AG08395 (cell line): Measurements from ENCODE around the gene FGF12.

Experiments used
- DNase-seq: peaks from one replicate; pipeline ENCODE4 v3.0.0; 2012; ENCODE audit warnings: mixed read lengths, low spot score

The FGF12 gene

DNA sequence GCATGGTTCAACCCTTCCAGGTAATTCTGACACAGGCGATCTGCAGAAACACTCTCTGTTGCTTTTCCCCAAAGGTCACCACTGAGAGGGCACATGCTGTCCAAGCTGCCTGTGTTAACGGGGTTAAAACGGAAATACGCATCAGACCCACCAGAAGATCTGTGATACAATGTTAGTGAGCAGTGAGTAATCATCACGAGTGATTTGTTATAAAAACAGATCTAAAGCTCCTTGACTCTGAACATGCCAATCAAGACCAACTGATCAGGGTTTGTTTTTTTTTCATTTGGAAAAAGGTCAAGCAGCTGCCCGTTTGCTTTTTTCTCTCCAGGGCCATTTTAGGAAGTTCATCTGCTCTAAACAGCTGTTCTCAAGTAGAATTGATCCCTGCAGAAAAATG, 43.2 kb downstream of the FGF12 start:
- DNase-seq, result no peak

DNA sequence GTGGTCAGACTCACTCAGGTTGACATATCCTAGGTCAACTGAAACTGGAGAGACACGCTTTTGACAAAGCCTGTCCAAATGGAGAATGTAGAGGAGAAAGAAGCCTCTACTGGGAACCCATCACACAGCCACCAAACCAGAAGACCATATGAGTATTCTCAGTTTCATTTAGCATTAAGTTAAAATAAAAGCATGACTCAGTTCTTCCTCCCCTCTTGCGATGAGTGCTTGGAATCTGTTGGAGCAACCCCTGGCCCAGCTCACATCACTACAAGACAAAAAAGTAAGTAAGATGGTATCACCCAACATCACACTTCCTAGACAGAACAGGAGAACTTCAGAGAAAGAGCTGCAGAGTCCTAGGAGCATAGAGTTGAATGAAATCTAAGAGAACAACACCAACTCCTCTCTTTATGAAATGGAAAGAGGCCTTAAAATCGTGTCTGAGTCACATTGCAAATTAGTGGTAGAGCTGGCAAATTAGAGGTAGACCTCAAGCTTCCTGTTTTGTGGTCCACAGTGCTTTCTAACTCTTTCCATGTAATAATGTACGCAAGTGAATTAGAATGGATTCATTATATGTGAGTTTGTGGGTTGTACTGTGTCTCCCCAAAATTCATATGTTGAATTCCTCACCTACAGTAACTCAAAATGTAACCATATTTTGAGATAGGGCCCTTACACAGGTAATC, 51.2 kb downstream of the FGF12 start:
- DNase-seq, result no peak

GRCh38 chr3:192655628-192656027, 71.7 kb downstream of the FGF12 start:
- DNase-seq, result no peak

DNA sequence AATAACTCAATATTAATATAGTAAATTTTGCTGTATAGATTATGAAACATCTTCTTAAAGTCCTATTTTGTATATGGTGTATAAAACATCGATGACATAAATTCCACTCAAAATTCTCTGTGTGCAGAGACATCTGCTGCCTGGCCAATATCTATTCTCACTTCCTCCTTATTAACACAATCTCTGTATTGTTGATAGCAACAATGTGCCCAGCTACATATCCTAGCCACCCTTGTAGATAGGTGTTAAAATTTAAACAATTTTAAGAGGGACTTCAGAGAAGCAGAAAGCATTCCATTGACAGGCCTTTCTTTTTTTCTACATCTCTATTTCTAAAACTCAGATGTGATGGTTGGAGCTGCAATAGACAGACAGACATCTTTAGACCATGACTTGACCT, 72.3 kb downstream of the FGF12 start:
- no peak for DNase-seq

DNA sequence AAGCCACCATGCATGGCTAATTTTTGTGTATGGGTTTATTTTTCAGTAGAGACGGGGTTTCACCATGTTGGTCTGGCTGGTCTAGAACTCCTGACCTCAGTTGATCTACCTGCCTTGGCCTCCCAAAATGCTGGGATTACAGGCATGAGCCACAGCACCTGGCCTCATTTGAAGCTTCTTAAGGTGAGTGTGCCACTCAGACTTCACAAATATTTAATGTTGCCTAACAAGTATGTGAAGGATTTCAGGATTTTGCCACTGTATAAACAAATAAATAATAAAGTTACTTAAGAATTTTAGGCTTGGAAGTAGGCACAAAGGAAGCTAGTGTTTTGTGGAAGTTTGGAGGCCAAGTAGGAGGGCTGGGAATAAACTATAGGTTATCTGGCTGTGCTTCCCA, 73.5 kb downstream of the FGF12 start:
- DNase-seq, result no peak

DNA sequence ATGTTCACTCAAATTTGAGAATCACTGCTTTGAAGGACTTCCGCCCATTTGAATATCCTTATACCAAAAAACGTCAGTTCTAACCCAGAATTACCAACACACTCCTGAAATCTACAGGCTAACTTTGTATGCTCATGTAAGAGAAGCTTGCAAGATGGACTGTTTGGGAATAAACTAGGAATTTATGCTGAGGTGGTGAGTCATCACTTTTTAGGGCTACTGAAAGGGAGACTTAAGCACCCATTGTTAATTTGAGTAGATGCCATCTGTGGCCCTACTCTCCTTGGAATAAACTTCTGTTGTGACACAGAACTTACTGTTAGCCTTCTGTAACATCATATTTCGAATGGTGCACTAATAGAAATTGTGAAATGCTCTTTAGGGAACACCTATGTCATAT, 74.6 kb downstream of the FGF12 start:
- no peak for DNase-seq

DNA sequence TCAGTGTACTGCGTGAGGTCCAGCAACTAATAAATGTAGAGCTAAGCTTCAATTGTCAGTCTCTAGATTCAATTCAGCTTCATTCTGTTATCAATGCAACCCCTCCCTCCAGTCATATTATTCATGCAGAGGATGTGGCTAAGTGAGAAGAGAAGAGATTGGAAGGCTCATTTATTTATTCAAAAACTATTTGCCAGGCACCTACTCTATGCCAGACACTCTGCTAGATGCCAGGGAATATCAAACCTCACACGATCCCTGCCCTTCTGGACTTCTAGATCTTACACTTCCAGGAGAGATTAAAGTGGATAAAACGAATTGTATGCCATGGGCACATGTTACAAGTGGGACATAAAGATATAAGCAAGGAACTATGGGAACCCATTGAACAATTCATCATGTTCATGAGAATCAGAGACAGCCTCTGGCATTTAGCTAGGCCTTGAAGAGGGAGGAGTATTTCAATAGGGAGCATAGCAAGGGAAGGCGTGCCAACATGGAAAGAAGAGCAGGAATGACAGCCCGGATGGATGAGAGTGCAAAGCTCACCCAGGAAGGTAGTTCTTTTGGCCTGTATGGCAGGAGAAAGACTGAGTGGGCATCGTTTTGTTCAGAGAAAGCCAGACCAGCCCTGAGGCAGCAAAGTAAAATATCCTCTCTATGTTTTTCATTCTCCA, 75.4 kb downstream of the FGF12 start:
- DNase-seq, result no peak

DNA sequence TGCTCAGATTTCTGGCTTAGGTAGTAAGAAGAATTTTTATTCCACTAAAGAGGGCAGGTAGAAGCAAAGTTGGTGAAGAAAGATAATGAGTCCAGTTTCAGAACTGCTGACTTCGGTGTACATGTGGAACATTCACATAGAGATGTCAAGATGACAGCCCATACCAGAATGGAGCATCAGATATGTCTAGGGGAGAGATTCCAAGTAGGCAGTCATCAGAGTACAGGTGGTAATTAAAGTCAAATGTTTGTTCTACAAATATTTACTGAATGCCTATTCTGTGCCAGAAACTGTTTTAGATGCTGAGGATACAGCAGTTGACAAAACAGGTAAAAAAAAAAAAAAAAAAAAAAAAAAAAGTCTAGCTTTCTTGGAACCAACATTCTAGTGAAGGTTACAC, 81.9 kb downstream of the FGF12 start:
- DNase-seq, result no peak

GRCh38 chr3:192642651-192643050, 84.7 kb downstream of the FGF12 start:
- DNase-seq, result no peak

DNA sequence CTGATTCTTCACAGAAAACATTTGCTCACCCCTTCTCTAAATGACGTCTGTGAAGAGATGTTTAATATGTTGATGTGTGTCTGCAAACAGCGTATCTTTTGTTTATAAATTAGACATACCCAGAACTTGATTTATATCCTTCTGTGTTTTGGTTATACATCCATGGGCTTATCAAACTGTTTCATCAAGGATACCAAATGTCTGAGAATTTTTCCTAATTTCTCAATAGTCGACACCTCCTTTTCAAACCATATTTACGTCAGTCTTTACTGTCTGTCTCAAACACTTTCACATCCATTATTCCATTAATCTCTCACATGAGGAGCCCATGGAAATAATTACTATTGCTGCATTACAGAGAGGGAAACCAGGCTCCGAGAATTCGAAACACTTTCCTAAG, 85.4 kb downstream of the FGF12 start:
- DNase-seq, result no peak

DNA sequence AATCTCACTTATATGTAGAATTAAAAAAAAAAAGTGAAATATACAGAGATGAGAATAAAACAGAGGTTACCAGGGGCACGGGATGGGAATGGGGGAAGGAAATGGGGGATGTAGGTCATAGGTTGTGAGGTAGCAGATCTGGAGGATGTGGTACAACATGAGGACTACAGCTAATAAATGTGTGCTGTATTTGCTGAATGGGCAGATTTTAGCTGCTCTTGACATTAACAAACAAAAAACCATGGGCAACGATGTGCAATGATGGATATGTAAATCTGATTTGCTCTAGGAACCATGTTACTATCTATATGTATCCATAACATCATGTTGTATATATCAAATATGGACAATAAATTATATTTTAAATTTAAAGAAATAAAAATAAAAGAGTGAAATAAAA, 87.4 kb downstream of the FGF12 start:
- no peak for DNase-seq

GRCh38 chr3:192637803-192638202, 89.5 kb downstream of the FGF12 start:
- DNase-seq, result no peak

- no peak for DNase-seq
Observed at GRCh38 chr3:192636517-192637444, 90.6 kb downstream of the FGF12 start.

DNA sequence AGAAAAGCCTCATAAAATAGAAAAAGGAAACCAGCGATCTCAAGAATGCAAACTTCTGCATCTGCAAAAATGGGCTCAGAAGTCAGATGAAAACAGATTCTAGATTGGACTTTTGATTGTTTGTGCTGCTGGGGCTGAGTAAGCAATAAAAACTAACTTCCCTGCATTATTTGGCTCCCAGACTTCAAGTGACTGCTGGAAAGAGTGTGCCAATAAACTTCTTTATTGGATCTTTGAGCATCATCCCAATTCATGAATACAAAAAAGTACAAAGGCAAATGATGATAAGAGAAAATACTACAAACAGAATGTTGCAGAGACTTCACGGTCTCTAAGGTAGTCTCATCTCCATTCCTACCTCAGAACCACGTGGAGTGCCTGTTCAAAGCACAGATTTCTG, 97.9 kb downstream of the FGF12 start:
- DNase-seq, result no peak

DNA sequence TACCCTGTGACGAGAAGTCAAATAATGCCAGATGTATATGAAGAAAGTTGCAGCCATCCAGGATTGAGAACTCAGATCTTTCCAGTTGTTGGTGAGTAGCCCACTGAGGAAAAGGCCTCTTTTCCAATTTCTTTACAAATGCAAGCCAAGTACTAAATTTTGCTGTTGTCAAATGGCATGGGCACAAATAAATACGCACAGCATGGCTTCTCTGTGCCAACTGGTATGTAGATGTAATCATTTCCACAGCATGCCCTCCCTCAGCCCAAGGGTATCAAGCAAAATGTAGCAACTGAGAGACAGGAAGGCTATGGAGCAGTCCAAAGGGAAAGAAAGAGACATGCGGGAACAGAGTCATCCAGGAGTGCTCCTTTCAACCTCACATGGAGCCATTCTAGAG, 105.4 kb downstream of the FGF12 start:
- no peak for DNase-seq

GRCh38 chr3:192620275-192620674, 107.1 kb downstream of the FGF12 start:
- DNase-seq, result no peak

DNA sequence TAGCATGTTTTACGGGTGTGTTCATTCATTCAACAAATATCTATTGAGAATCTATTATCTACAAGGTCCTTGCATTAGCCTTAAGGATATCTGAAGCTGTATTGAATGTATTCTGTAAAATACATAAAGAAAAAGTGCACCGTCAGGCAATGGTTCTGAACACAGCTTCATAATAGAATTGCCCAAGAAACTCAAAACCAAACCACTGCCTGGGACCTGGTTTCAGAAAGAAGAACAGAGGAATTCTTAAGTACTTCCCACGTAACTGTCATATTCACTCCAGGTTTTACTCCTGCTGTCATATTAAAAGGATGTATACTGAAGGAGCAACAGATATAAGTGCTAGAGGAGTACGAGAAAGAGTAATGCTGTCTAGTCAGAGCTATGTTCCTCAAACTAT, 115.9 kb downstream of the FGF12 start:
- DNase-seq, result no peak

- no peak for DNase-seq
Observed at GRCh38 chr3:192608726-192609600, 118.4 kb downstream of the FGF12 start.

DNA sequence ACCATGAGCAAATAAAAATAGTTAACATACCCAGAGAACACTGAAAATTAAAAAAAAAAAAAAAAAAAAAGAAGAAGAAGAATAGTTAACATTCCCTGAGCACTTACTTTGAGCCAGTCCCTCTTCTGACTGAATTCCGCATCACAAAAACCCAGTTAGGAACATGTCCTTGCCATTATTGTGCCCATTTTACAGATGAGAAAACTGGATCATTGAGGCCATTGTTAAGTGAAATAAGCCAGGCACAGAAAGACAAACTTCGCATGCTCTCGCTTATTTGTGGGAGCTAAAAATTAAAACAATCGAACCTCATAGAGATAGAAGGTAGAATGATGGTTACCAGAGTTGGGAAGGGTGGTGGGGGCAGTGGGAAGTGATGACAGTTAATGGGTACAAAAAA, 119.5 kb downstream of the FGF12 start:
- no peak for DNase-seq

DNA sequence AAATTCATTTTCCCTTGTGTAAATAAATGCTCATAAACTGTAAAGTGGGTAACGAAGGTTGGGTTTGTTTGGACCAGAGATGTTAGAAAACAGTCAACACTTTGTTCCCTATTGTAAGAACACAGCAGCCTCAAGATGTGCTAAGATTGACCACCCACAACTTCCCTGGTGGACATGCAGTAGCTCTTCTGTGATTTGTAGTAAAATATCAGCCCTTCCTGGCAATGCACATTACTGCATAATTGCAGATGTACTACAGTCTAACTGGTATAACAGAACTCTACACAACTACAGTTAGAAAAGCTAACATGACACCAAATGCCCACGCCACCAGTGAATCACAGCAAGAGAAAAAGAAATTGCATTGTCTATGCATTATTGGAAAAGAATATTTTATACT, 129.4 kb downstream of the FGF12 start:
- no peak for DNase-seq

GRCh38 chr3:192597506-192597905, 129.8 kb downstream of the FGF12 start:
- DNase-seq, result no peak

DNA sequence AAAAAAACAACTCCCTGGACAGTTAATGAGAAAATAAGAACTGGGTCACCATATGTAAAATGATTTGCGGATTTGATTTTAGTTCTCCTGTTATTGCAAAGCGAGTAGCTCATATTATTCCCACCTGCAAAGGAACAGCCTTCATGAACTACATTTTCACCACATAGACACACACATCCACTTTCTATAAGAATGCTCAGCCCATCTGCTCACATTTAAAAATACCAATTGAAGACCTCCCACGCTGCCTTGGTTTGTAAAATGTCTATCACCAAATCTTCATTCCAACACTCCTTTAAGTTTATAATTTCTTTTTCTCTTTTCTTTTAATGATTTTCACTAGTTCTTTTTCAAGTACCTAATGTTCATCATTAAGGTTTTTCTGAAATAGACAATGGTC, 148.6 kb downstream of the FGF12 start:
- no peak for DNase-seq
